CD4-positive, alpha-beta memory T cell (primary cell): ENCODE results near the gene SIRT1. TPM values are rescaled to one million over a fixed set of nuclear protein-coding genes. Genes with fewer than 3 reads are reported as not detected.
"Not testable (repeated sequence)": the region's sequence is repeated elsewhere in the genome, so short reads cannot be mapped to it uniquely, and the experiment has no call there.

Experiments
- CTCF ChIA-PET: fragments of 350-600 bp; sonication (Branson Sonifier 250); formaldehyde crosslinking; loops from one replicate; lab custom pipeline; 2021; ENCODE audit warnings: inconsistent platforms; ENCODE audit not compliant: partially characterized antibody; lab: Charles Lee
- POLR2A ChIA-PET: fragments of 350-600 bp; sonication (Branson Sonifier 250); formaldehyde crosslinking; loops from one replicate; lab custom pipeline; 2021; ENCODE audit not compliant: partially characterized antibody; lab: Charles Lee
- DNase-seq, 5 donors: peaks; one replicate each; pipeline versions ENCODE4 v3.0.0 to v3.0.0-alpha.2; 2020 to 2022; ENCODE audit warnings: mixed read lengths in 1 of 5
- H3K27ac ChIP-seq: one replicate; pipeline ENCODE4 v1.7.0; 2013; ENCODE audit warnings: low read depth, low read length
- H3K27me3 ChIP-seq: 2 replicates; pipeline ENCODE4 v1.7.0; 2013; ENCODE audit warnings: mild to moderate bottlenecking, low read length, moderate library complexity; ENCODE audit not compliant: insufficient read depth
- H3K36me3 ChIP-seq: 2 replicates; pipeline ENCODE4 v1.7.0; 2013; ENCODE audit warnings: mild to moderate bottlenecking, low read length, moderate library complexity; ENCODE audit not compliant: insufficient read depth
- H3K4me1 ChIP-seq: 2 replicates; pipeline ENCODE4 v1.7.0; 2013; ENCODE audit warnings: mild to moderate bottlenecking, low read length, moderate library complexity; ENCODE audit not compliant: insufficient read depth
- H3K4me3 ChIP-seq, 2 donors: one replicate each; pipeline ENCODE4 v1.7.0; 2013; ENCODE audit warnings: low read length in 2 of 2, mild to moderate bottlenecking in 1 of 2
- H3K9me3 ChIP-seq, 2 donors: one replicate each; pipeline ENCODE4 v1.7.0; 2013; ENCODE audit warnings: low read length in 2 of 2, control low read depth in 1 of 2; ENCODE audit not compliant: control insufficient read depth in 1 of 2
- H3K27ac Mint-ChIP-seq, 7 donors: one replicate each; pipeline ENCODE4 v1.8.0; 2020 to 2021; ENCODE audit warnings: mixed read lengths in 7 of 7, mild to moderate bottlenecking in 6 of 7, inconsistent platforms in 3 of 7, moderate library complexity in 3 of 7
- H3K27me3 Mint-ChIP-seq, 2 donors: one replicate each; pipeline ENCODE4 v1.8.0; 2020 to 2021; ENCODE audit warnings: mixed read lengths in 2 of 2
- H3K36me3 Mint-ChIP-seq, 2 donors: one replicate each; pipeline ENCODE4 v1.8.0; 2020 to 2021; ENCODE audit warnings: mixed read lengths in 2 of 2, inconsistent platforms in 1 of 2, mild to moderate bottlenecking in 1 of 2
- H3K4me1 Mint-ChIP-seq, 4 donors: one replicate each; pipeline ENCODE4 v1.8.0; 2020 to 2021; ENCODE audit warnings: mixed read lengths in 4 of 4, mild to moderate bottlenecking in 1 of 4
- H3K4me3 Mint-ChIP-seq, 8 donors: one replicate each; pipeline ENCODE4 v1.8.0; 2020 to 2021; ENCODE audit warnings: mixed read lengths in 8 of 8, mild to moderate bottlenecking in 7 of 8, moderate library complexity in 6 of 8, inconsistent platforms in 3 of 8
- H3K9me3 Mint-ChIP-seq, 8 donors: one replicate each; pipeline ENCODE4 v1.8.0; 2020 to 2021; ENCODE audit warnings: mixed read lengths in 8 of 8, mild to moderate bottlenecking in 5 of 8, inconsistent platforms in 3 of 8, moderate library complexity in 1 of 8
- intact Hi-C: fragments of 100-400 bp; cut with micrococcal nuclease; formaldehyde crosslinking; loops from one replicate; pipeline ENCODE4 v1.15.1; 2023
- polyA plus RNA-seq, 2 donors: library from polyadenylated mRNA; unstranded; fragments of 300-500 nt; fragmentation: Illumina TruSeq; gene quantifications; one replicate each; pipeline ENCODE4 v1.2.3, GENCODE V29; 2021
- total RNA-seq, 2 experiments: library from RNA; stranded (reverse); gene quantifications; one replicate each; pipeline ENCODE4 v1.2.3, GENCODE V29; 2021

Gene SIRT1
- total RNA-seq (10 to 100 TPM; 57.1 to 58.8 TPM), polyA plus RNA-seq (10 to 100 TPM in 1 of 2 donors, 1 to 10 TPM in 1; 6.7 to 22.2 TPM)

DNA sequence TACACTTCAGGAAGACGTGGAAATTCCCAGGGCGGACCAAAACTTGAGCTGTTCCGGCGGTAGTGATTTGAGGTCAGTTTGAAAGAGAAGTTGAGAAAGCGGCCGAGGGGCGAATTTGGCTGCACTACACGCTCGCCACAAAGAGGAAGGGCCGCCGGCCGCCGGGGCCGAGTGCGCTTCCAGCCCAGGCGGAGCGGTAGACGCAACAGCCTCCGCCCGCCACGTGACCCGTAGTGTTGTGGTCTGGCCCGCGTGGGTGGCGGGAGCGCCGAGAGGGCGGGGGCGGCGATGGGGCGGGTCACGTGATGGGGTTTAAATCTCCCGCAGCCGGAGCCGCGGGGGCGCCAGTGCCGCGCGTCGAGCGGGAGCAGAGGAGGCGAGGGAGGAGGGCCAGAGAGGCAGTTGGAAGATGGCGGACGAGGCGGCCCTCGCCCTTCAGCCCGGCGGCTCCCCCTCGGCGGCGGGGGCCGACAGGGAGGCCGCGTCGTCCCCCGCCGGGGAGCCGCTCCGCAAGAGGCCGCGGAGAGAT, at the start of gene SIRT1:
TSS of gene SIRT1 (plus strand) at position 344 of the 529 bp plus-strand sequence. CDS start at position 410, 66 bp downstream.
- ChIA-PET CTCF (interaction anchor here (0.9 to 4.0 kb wide), 5 partner anchors 11 to 271 kb away, joined by 3 to 23 read pairs (median 4); no protein-coding TSS in a partner anchor), POLR2A (interaction anchor here (1.0 to 2.5 kb wide), 16 partner anchors 9 to 1016 kb away, joined by 3 to 18 read pairs (median 4); partner anchors contain the start of genes HERC4, HNRNPH3 and PBLD)
- Histone ChIP-seq H3K9me3 (no peaks in the 10 kb centered on the region), H3K4me1 (peaks cover 40% of the 10 kb centered on the region), H3K4me3 (peak within 1 kb of the TSS; percentile 36 to 55), H3K27ac (peak within 1 kb of the TSS; percentile 55), H3K27me3 (no peaks in the 10 kb centered on the region), H3K36me3 (peaks cover 25% of the 10 kb centered on the region)
- H3K9me3 Mint-ChIP-seq = no peaks in the 10 kb centered on the region
- H3K36me3 Mint-ChIP-seq = peaks cover 22 to 38% of the 10 kb centered on the region in 2 donors
- H3K27me3 Mint-ChIP-seq = no peaks in the 10 kb centered on the region
- peaks cover 19 to 53% (median 27%) of the 10 kb centered on the region in 4 donors for H3K4me1 Mint-ChIP-seq
- DNase-seq = peak; percentile 90 to 93 (median 92)
- intact Hi-C loops = loop anchor here (1.0 to 10.0 kb wide), 4 partner anchors 35 to 1020 kb away; partner anchors contain the start of genes CCAR1, DDX50 and HERC4
- H3K4me3 Mint-ChIP-seq = peak within 1 kb of the TSS; percentile 90 to 98 (median 94)
- H3K27ac Mint-ChIP-seq = peak within 1 kb of the TSS; percentile 95 to 98 (median 96)

DNA sequence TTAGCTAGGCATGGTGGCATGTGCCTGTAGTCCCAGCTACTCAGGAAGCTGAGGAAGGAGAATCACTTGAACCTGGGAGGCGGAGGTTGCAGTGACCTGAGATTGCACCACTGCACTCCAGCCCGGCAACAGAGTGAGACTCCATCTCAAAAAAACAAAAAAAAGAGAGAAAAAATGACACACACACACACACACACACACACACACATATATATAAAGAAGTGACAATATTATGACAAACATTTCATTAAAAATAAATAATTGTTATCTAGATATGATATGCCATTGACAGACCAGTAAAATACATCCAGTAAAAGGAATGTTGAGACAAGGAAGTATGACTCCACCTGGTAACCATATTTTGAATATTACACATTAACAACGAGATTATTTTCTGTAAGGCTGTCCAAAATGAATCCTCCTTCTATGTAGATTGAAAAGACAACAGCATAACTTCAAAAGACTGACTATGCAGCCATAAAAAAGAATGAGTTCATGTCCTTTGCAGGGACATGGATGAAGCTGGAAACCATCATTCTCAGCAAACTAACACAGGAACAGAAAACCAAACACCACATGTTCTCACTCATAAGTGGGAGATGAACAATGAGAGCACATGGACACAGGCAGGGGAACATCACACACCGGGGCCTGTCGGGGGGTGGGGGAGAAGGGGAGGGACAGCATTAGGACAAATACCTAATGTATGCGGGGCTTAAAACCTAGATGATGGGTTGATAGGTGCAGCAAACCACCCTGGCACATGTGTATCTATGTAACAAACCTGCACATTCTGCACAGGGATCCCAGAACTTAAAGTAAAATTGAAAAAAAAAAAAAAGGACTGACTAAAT, 48.7 kb upstream of the SIRT1 start:
- H3K27ac Mint-ChIP-seq, H3K36me3 Mint-ChIP-seq, H3K9me3 ChIP-seq, intact Hi-C loops, CTCF ChIA-PET, H3K4me1 ChIP-seq, H3K27me3 ChIP-seq, DNase-seq, H3K4me1 Mint-ChIP-seq, H3K4me3 Mint-ChIP-seq, H3K9me3 Mint-ChIP-seq, H3K27me3 Mint-ChIP-seq, H3K36me3 ChIP-seq, POLR2A ChIA-PET, H3K4me3 ChIP-seq, H3K27ac ChIP-seq: not testable (repeated sequence)

DNA sequence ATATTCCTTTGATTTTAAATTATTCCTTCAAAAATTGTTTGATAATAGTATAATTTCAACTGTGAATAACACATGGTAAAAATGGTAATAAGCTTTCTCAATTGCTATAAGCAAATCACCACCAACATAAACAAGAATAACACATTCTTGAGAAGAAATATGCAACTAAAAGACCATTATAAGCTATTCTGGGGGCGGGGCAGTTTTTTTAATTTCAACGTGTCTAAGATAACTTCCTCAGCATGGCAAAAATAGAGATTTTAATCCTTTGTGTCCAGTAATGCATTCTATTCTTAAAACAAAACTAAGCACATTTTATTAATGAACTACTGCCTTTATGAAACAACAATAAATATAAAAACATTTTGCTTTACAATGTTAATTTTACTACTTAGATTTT, 48.0 kb upstream of the SIRT1 start:
- H3K4me1 Mint-ChIP-seq = peaks cover 0 to 4% (median 3%) of the 10 kb centered on the region in 4 donors
- no peak overlapping the region for H3K27ac Mint-ChIP-seq
- ChIA-PET POLR2A (no interaction called here), CTCF (no interaction called here)
- DNase-seq = no peak
- peaks cover 2 to 8% (median 5%) of the 10 kb centered on the region in 8 donors for H3K9me3 Mint-ChIP-seq
- Histone ChIP-seq H3K4me3 (no peak overlapping the region), H3K4me1 (no peaks in the 10 kb centered on the region), H3K27ac (no peak overlapping the region), H3K27me3 (no peaks in the 10 kb centered on the region), H3K36me3 (no peaks in the 10 kb centered on the region), H3K9me3 (no peaks in the 10 kb centered on the region)
- peaks cover 0 to 3% of the 10 kb centered on the region in 2 donors for H3K27me3 Mint-ChIP-seq
- intact Hi-C loops = no loop called here
- no peaks in the 10 kb centered on the region for H3K36me3 Mint-ChIP-seq
- H3K4me3 Mint-ChIP-seq = no peak overlapping the region

DNA sequence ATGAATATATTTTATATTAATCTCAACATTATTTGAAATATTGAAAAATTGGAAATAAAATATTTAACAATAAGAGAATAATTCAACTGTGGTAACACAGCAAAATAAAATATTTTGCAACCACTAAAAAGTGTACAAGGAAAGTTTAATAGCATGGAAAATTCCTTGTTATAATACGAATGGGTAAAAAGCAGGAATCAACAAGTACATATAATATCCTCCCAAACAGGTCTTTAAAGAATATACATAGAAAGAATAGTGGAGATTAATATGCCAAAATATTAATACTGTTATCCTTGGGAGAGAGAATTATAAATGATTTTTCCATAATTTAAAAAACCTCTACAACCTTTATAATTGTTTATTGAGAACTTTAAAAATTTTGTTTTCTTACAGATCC, 47.5 kb upstream of the SIRT1 start:
- no peak for DNase-seq
- intact Hi-C loops = no loop called here
- H3K36me3 Mint-ChIP-seq = no peaks in the 10 kb centered on the region
- H3K27ac ChIP-seq = no peak overlapping the region
- no peaks in the 10 kb centered on the region for H3K27me3 ChIP-seq
- H3K36me3 ChIP-seq = no peaks in the 10 kb centered on the region
- CTCF ChIA-PET = no interaction called here
- H3K9me3 Mint-ChIP-seq = peaks cover 2 to 12% (median 6%) of the 10 kb centered on the region in 8 donors
- H3K4me1 Mint-ChIP-seq = peaks cover 0 to 4% (median 3%) of the 10 kb centered on the region in 4 donors
- H3K9me3 ChIP-seq = no peaks in the 10 kb centered on the region
- H3K4me3 Mint-ChIP-seq = no peak overlapping the region
- no peaks in the 10 kb centered on the region for H3K4me1 ChIP-seq
- no peak overlapping the region for H3K4me3 ChIP-seq
- H3K27me3 Mint-ChIP-seq = no peaks in the 10 kb centered on the region
- no peak overlapping the region for H3K27ac Mint-ChIP-seq
- POLR2A ChIA-PET = interaction anchor here (1.6 kb wide), 1 partner anchor 10 kb away, joined by 3 read pairs; no protein-coding TSS in a partner anchor

DNA sequence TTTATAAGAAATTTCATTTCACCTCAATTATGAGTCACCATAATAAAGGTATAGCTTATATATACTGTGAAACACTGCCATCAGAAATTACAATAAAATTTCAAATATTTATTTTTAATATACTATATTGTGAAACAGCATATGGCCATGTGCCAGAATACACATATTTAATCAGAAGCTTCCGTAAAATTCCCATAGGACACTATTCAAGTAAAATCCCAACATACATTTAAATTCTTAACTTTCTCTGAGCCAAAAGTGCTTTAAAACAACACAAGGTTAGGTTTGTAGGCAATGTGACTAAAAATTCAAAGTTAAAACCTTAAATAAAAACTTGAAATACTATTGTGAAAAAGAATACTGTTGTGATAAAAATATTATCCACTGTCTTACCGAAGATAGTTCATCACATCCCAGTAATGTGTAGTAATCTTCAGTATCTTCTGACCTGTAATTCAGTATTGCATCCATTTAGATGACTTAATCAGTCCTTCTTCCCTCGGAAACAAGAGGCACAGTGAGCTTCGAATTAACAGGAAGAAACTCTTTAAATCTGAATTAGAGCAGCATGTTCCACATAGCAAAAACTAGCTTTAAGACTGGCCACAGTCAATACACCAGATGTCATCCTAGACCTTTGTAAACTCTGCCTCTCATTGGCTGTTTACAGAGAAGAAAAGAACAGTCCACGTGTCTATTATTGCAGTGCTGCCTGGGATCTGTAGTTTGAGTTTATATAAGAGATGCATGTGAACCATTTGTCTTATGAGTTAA, 46.7 kb upstream of the SIRT1 start, which contains the start of gene DNAJC12:
TSS of gene DNAJC12 (minus strand) at position 648 of the 774 bp plus-strand sequence. CDS start at position 471, 177 bp downstream.
- H3K9me3 Mint-ChIP-seq = peaks cover 2 to 12% (median 8%) of the 10 kb centered on the region in 8 donors
- ChIA-PET CTCF (interaction anchor here (0.8 kb wide), 1 partner anchor 318 kb away, joined by 3 read pairs; no protein-coding TSS in a partner anchor), POLR2A (interaction anchor here (1.6 kb wide), 1 partner anchor 9 kb away, joined by 3 read pairs; no protein-coding TSS in a partner anchor)
- intact Hi-C loops = no loop called here
- H3K27me3 Mint-ChIP-seq = no peaks in the 10 kb centered on the region
- H3K27ac ChIP-seq = no peak within 1 kb of the TSS
- no peak within 1 kb of the TSS for H3K4me3 ChIP-seq
- no peaks in the 10 kb centered on the region for H3K36me3 ChIP-seq
- peaks cover 0 to 4% (median 3%) of the 10 kb centered on the region in 4 donors for H3K4me1 Mint-ChIP-seq
- DNase-seq = peak in 3 of 5 donors; percentile 9 to 17 (median 13)
- no peaks in the 10 kb centered on the region for H3K9me3 ChIP-seq
- no peak within 1 kb of the TSS for H3K4me3 Mint-ChIP-seq
- no peaks in the 10 kb centered on the region for H3K27me3 ChIP-seq
- no peaks in the 10 kb centered on the region for H3K4me1 ChIP-seq
- peak within 1 kb of the TSS in 2 of 7 donors; percentile 15 to 75 for H3K27ac Mint-ChIP-seq
- H3K36me3 Mint-ChIP-seq = no peaks in the 10 kb centered on the region

DNA sequence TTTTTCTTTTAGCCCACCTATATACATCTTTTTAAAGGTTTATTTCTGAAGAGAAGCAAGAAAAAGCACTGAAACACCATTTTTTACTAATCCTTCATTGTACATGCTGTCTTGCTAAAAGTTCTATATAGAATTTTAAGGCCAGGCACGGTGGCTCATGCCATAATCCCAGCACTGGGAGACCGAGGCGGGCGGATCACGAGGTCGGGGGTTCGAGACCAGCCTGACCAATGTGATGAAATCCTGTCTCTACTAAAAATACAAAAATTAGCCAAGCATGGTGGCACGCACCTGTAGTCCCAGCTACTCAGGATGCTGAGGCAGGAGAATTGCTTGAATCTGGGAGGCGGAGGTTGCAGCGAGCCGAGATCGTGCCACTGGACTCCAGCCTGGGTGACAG, 44.9 kb upstream of the SIRT1 start:
- H3K9me3 Mint-ChIP-seq = peaks cover 2 to 15% (median 8%) of the 10 kb centered on the region in 8 donors
- H3K27ac Mint-ChIP-seq, H3K9me3 ChIP-seq, CTCF ChIA-PET, H3K27me3 ChIP-seq, POLR2A ChIA-PET, H3K4me3 Mint-ChIP-seq, H3K36me3 Mint-ChIP-seq, DNase-seq, intact Hi-C loops, H3K27ac ChIP-seq, H3K4me1 ChIP-seq, H3K4me1 Mint-ChIP-seq, H3K36me3 ChIP-seq, H3K27me3 Mint-ChIP-seq, H3K4me3 ChIP-seq: not testable (repeated sequence)
